Hematopoietic multipotent progenitor cell treated with erythropoietin and hydrocortisone succinate and interleukin-3 and kit ligand, for 6 days (in vitro differentiated cells): ENCODE measurements around the gene PTTG1IP.
"Not testable (repeated sequence)": the region's sequence is repeated elsewhere in the genome, so short reads cannot be mapped to it uniquely, and the experiment has no call there.

Source experiments
- DNase-seq: peaks from one replicate; pipeline ENCODE4 v3.0.0-alpha.2; 2015

PTTG1IP gene

GRCh38 chr21:44873356-44874239 lies at the start of gene PTTG1IP:
Gene PTTG1IP, minus strand, starts transcription at chr21:44873690. Its CDS starts 74 bp downstream, at chr21:44873616.
- DNase-seq: peak; percentile 98

GRCh38 chr21:44921928-44922327 lies 48.4 kb upstream of the PTTG1IP start:
- no peak for DNase-seq

- DNase-seq: peak; percentile 70
These were observed 47.5 kb upstream of the PTTG1IP start, which contains the start of gene ITGB2 for GRCh38 chr21:44920694-44921604. Gene ITGB2, minus strand, starts transcription at chr21:44920899. Its CDS starts 10,117 bp downstream, at chr21:44910782.

GRCh38 chr21:44919913-44920693 lies 46.6 kb upstream of the PTTG1IP start:
- peak; percentile 60 for DNase-seq

- peak; percentile 60 for DNase-seq
These were observed 45.8 kb upstream of the PTTG1IP start for GRCh38 chr21:44919111-44919912.

- no peak for DNase-seq
These were observed 45.1 kb upstream of the PTTG1IP start for GRCh38 chr21:44918581-44919033.

GRCh38 chr21:44918107-44918470 lies 44.6 kb upstream of the PTTG1IP start:
- no peak for DNase-seq

GRCh38 chr21:44917446-44918106 lies 44.1 kb upstream of the PTTG1IP start:
- no peak for DNase-seq

GRCh38 chr21:44916965-44917364 lies 43.5 kb upstream of the PTTG1IP start:
- DNase-seq: no peak

- peak; percentile 65 for DNase-seq
These were observed 40.8 kb upstream of the PTTG1IP start for GRCh38 chr21:44914176-44914874.

- DNase-seq: no peak
These were observed 40.1 kb upstream of the PTTG1IP start for GRCh38 chr21:44913425-44914175.

GRCh38 chr21:44912506-44913412 lies 39.3 kb upstream of the PTTG1IP start:
- not testable (repeated sequence) for DNase-seq

- no peak for DNase-seq
These were observed 38.6 kb upstream of the PTTG1IP start for GRCh38 chr21:44912158-44912473.

- peak; percentile 92 for DNase-seq
These were observed 38.1 kb upstream of the PTTG1IP start for GRCh38 chr21:44911384-44912157.

GRCh38 chr21:44911068-44911383 lies 37.5 kb upstream of the PTTG1IP start:
- no peak for DNase-seq

GRCh38 chr21:44910229-44911067 lies 37.0 kb upstream of the PTTG1IP start:
- DNase-seq: no peak

GRCh38 chr21:44909719-44910118 lies 36.2 kb upstream of the PTTG1IP start:
- no peak for DNase-seq
